NCI-H524 (cell line): ENCODE data around the gene FBXO3.
A peak's percentile ranks its signal among the peaks of the same experiment; 100 is the strongest.
"Not testable (repeated sequence)": the region's sequence is repeated elsewhere in the genome, so short reads cannot be mapped to it uniquely, and the experiment has no call there.

ENCODE experiments used
- DNase-seq, 2 experiments: peaks; one replicate each; lab custom pipeline; 2025; lab: John Stamatoyannopoulos, UW

Gene FBXO3

GRCh38 chr11:33729072-33729664 lies 45.2 kb downstream of the FBXO3 start:
- not testable (repeated sequence) for DNase-seq

DNA sequence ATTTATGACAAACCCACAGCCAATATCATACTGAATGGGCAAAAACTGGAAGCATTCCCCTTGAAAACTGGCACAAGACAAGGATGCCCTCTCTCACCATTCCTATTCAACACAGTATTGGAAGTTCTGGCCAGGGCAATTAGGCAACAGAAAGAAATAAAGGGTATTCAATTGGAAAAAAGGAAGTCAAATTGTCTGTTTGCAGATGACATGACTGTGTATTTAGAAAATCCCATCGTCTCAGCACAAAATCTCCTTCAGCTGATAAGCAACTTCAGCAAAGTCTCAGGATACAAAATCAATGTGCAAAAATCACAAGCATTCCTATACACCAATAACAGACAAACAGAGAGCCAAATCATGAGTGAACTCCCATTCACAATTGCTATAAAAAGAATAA lies 46.8 kb downstream of the FBXO3 start:
- not testable (repeated sequence) for DNase-seq

DNA sequence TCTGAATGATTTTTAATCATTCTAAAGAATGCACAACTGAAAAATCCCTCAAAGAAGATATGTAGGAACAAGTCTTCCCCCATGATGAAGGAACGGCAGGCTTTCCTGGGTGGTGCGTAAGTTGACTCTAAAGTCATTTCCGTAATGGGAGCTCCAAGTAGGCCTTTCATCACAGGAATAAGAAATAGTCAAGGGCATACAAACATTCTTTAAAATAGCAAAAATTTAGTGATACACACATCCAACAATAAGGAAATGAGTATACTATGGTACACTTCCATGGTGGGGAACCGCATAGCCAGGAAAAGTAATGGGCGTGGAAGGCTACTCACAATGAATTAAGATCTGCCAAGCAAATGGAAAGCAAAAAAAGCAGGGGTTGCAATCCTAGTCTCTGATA lies 48.8 kb downstream of the FBXO3 start:
- no peak for DNase-seq

- no peak for DNase-seq
These were observed 49.7 kb downstream of the FBXO3 start for GRCh38 chr11:33724644-33725035.

- peak in 1 of 2 experiments; percentile 25 for DNase-seq
These were observed 51.0 kb downstream of the FBXO3 start for GRCh38 chr11:33723238-33723881.

GRCh38 chr11:33722590-33723234 lies 51.6 kb downstream of the FBXO3 start:
- no peak for DNase-seq

DNA sequence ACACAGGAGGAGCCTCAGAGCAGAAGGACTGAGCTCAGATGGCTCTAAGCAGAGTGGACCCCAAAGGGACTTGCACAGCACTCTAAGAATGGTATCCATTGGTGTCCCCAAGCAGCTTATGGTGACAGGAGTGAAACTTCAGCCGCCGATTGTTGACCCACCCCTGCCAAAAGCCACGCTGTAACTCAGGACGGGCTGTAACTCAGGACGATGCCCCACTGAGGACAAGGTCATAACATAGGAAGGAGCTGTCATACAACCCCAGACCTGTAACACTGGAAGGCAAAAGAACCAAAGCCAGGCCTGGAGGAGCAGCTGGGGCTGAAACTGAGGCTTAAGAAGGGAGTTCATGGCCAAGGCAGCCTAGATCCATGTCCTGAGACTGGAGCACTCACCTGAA lies 52.3 kb downstream of the FBXO3 start:
- DNase-seq, result no peak

DNA sequence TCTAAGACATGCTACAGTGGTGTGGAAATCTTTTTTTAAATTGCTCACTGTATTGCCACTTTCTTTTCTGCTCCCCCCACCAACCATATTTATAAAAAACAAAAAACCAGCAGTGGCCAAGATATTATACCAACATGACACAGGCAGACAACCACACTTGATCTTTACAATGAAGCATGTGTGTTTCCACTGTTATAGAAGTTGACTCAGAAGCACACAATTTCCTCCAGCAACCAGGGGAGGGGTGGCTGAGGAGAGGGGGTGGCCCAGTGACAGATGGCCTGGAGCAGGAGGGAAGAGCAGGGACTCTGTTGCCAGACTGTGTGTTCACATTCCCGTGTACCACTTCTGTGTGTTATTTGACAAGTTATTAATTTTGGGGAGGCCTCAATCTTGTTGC lies 52.9 kb downstream of the FBXO3 start:
- peak in 1 of 2 experiments; percentile 60 for DNase-seq

DNA sequence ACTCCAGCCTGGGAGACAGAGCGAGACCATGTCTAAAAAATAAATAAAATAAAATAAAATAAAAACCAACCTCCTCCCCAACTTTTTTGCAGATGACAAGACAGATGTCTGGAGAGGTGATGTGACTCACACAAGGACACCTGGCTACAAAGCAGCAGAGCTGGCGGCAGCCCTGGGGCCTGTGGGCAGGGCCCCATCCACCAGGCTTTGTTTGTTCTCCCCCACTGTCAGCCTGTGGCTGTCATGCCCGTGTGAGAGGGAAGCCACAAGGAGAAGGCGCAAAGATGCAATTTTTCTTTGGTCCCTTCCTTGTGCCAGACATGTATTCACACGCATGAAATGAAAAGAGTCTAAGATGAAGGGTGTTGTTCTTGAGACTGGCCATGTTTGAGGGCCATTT lies 54.7 kb downstream of the FBXO3 start:
- DNase-seq, result no peak

DNA sequence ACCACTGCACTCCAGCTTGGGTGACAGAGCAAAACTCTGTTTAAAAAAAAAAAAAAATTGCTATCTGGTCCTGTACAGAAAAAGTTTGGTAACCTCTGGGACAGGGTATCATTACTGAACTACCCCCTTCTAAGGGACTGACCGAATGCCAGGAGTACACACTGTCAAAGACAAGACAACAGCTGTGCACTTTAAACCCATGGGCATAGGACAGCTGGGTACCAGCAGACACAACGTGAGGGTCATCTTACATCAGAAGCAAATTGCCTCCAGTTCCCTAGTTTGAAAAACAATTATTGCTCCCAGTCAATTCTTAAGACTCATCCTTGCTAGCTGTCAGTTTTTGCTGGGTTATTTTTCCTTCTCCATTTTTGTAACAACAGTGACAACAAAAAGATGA lies 55.9 kb downstream of the FBXO3 start:
- peak in 1 of 2 experiments; percentile 29 for DNase-seq

DNA sequence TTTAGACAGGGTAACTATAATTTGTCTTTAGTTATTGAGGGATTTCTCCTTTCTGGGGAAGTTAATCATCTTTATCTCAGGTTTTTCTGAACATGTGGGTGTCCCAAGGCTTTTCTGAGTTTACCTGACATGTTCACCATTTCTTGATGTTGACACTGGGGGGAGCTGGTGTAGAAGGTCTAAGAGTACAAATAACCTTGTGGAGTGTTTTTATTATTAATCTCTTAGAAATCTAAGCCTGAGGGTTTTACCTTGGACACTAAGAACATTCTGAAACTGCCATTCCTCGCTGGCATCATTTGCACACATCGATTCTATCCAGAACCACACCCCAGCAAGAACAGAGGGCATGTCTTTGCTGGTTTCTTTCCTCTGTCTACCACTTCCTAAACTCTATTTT lies 58.1 kb downstream of the FBXO3 start:
- peak in 1 of 2 experiments; percentile 45 for DNase-seq

DNA sequence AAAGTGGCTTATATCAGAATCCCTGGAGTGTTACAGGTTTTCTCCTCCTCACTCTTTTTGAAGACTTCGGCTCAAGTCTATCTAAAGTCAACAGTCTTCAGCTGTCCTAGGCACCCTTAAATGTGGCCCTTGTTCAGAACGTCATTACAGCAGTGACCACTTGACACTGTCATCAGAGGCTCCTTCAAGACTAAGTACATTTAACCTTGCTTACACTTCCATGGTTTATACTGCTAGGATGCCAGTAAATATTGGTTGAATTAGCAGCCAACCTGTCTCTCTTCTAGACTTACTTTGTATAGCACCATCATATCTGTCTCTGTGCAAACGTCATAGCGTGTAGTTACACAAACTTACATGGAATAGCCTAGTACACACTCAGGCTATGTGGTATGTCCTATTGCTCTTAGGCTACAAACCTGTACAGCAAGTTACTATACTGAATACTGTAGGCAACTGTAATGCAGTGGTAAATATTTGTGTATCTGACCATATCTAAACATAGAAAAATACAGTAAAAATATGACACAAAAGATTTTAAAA lies 60.4 kb downstream of the FBXO3 start:
- no peak for DNase-seq

- no peak for DNase-seq
These were observed 61.0 kb downstream of the FBXO3 start for GRCh38 chr11:33713151-33713855.

- DNase-seq, result no peak
These were observed 61.9 kb downstream of the FBXO3 start for GRCh38 chr11:33712436-33712835.

- no peak for DNase-seq
These were observed 64.9 kb downstream of the FBXO3 start for GRCh38 chr11:33709466-33709865.

DNA sequence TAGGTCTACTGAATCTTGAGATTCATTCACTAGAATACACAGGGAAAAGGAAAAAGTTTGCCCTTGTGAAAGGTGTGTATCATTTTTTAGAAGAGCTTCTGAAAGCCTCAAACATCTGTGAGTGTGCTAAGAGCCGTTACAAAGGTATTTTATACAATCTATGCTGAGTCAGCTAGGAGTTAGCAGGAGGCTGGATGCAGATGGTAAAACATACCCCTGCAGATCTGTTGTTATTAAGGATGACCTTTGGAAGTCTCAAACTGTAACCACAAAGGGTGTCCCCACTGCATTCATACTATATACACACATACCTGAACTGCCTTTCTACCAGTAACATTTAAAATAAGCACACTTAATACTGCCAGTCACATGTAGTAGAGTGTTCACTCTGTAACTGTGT lies 65.3 kb downstream of the FBXO3 start:
- DNase-seq, result no peak

DNA sequence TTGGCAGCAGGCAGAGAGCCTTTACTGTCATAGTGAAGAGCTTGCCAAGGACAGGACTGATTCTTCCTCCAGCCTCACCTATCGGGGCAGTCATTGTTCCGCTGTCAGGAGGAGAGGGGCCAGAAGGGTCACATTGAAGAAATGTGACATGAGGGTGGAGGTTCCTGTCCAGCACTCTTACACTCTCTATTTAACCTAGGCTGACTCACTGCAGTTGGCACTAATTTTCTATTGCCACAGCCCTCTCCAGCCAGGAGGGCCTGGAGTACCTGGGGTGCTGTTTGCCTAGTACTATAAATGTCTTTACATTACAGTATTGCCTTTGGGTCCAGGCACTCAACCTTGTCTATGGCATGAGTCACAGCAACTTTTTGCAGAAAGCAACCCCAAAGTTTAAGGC lies 66.5 kb downstream of the FBXO3 start:
- not testable (repeated sequence) for DNase-seq

DNA sequence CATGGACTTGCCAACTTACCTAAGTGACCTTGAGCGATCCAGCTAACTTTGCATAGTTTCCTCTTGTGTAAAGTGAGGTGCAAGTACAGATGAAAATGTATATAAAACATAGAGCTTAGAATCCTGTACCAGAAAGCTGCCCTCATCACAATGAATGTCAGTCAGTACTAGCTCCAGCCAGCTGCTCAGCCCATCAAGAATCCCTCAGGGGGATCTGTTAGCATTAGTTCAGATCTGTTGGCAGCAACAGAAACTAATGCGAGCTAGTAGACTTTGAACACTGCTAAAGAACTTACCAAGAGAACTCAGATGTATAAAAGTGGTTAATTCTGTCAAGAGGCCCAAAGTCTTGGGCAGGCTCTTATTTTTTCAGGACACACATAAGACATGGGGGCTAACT lies 67.4 kb downstream of the FBXO3 start:
- DNase-seq, result no peak

DNA sequence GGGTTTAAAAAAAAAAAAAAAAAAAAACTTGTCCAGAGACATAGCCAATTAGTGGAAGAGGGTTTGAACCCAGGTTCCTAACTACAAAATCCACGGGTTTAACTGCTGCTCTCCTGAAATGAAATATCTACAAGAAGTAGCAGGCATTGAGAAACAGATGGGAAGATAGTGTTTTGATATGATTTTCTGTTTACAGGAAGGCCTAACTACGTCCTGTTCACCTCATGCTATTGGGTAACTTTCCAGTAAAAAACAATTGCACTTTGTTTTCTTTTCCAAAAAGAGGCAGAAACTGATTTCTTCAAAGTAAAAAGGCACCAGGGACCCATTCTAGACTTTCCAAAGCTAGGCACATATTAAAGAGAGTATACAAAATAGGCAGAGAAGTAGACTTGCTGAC lies 67.8 kb downstream of the FBXO3 start:
- no peak for DNase-seq

DNA sequence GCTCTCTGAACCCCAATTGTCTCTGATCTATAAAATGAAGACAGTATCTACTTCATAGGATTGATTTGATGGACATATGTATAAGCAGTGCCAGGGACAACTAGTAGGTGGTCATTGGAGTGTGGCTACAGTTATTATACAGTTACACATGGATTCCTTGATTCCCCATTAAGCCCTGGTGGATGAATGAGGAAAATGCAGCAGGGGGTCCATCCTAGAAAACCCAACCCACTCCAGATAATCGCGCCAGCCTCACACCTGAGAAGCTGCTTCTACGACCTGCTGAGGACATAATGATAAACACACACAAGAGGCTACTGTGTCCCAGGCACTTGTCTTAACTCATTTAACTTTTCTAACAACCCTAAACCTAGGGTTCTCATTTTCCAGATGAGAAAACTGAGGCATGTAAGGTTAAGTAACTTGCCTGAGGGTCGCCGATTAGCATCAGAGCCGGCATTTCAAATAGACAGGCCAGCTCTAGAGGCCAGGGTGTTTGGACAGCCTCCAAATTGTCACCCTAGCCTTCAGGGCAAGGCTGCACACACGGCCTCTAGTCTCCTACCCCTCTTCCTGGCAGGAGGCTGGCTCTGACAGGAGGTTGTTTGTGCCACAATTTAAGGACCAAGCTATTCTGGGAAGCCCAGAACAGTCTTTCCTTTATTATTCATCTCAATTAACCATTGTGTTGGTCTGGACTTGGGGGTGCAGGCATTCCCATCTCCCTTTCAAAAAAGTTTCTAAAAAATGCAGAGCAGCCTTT lies 69.9 kb downstream of the FBXO3 start:
- no peak for DNase-seq

DNA sequence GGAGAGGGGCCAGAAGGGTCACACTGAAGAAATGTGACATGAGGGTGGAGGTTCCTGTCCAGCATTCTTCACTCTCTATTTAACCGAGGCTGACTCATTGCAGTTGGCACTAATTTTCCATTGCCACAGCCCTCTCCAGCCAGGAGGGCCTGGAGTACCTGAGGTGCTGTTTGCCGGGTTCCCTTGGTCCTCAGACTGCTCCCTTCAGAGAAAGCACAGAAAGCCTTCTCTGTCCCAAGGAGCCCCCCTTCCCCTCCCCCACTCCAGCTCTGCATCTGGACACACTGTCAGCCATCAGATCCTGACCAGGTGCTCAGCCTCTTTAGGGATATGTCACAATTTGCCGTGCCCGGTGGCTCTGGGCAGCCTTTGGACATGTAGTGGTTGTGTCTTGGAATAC lies 70.5 kb downstream of the FBXO3 start:
- no peak for DNase-seq

DNA sequence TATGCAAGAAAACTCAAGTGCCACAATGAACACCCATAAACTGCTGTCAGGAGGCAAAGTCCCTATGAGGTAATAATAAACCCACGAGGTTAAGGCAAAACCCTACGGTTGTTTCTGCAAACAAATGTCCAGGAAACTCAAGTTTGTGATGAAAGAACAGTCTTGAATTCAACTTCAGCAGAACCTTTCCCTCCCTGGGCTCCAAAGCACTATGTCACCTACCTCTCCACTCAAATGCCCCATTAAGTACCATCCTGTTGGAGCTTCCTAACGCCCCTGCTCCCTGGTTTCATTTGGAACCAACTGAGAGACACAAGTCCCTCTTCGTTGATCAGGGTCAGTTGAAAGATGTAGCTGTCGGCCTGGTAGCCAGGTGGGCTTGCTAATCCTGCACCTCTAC lies 71.1 kb downstream of the FBXO3 start:
- no peak for DNase-seq
